Measurements from ENCODE around the gene GREB1L. TPM values are rescaled to one million over a fixed set of nuclear protein-coding genes. Genes with fewer than 3 reads are reported as not detected.

GREB1L gene
- total RNA-seq, 4 donors from 2014 or later: 6.2 to 14.9 (median 10.4) TPM

DNA sequence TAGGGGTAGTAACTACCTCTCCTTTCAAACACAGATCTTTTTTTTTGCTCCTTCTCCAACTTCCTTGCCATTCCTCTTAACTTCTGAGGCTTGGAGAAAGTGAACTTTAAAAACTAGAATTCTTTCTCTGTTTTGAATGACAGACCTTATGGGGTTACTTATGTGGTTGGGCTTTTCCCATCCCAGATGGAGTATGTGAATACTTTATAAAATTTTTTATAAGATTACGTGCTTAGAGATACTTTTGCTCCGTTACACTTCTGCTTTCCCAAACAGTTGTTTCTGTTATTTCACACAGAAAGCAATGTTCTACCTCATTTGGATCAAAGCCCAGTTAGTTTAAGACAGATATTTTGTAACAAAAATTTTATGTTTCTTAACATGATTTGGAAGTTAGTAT is 20.2 kb downstream of the GREB1L start:
- Histone ChIP-seq H3K4me1 (no peaks in the 10 kb centered on the region), H3K4me3 (no peak overlapping the region), H3K36me3 (no peaks in the 10 kb centered on the region), H3K27ac (no peak overlapping the region), H3K27me3 (no peaks in the 10 kb centered on the region), H3K9me3 (no peaks in the 10 kb centered on the region)
- 42 to 78% methylated on average over 2 of the region's 2 CpGs for WGBS, 2 donors (ENCODE audit: low coverage in 1 of 2)
- TF ChIP-seq EP300 (IDR thresholded peaks at IDR 0.05): no peak
- TF ChIP-seq, protein P1, sequence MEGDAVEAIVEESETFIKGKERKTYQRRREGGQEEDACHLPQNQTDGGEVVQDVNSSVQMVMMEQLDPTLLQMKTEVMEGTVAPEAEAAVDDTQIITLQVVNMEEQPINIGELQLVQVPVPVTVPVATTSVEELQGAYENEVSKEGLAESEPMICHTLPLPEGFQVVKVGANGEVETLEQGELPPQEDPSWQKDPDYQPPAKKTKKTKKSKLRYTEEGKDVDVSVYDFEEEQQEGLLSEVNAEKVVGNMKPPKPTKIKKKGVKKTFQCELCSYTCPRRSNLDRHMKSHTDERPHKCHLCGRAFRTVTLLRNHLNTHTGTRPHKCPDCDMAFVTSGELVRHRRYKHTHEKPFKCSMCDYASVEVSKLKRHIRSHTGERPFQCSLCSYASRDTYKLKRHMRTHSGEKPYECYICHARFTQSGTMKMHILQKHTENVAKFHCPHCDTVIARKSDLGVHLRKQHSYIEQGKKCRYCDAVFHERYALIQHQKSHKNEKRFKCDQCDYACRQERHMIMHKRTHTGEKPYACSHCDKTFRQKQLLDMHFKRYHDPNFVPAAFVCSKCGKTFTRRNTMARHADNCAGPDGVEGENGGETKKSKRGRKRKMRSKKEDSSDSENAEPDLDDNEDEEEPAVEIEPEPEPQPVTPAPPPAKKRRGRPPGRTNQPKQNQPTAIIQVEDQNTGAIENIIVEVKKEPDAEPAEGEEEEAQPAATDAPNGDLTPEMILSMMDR (IDR thresholded peaks at IDR 0.05): no peak
- no peak for TF ChIP-seq POLR2AphosphoS5 (IDR thresholded peaks at IDR 0.05)
- ATAC-seq: no peak

DNA sequence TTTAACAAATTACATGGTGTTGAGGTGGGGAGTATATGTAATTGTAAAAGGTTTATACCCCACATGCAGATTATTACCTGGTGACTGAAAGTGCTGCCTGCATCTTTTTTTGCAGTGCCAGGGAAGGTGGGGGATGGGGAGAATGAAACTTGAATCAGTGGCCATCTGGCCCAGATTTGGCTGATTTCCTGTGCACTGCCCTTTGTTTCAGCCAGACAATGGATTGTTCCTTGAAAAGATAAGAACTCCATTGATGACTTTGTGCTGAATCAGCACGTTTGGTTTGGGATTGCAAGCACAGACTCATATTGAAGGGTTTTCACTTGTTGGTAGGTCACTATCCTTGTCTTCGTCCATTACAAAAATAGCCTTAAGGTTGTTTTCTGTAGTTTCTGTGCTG is 20.9 kb downstream of the GREB1L start:
- no peak for ATAC-seq
- Histone ChIP-seq H3K4me3 (no peak overlapping the region), H3K27me3 (no peaks in the 10 kb centered on the region), H3K9me3 (no peaks in the 10 kb centered on the region), H3K4me1 (no peaks in the 10 kb centered on the region), H3K36me3 (no peaks in the 10 kb centered on the region), H3K27ac (no peak overlapping the region)
- WGBS, 2 donors (ENCODE audit: low coverage in 1 of 2): 67 to 86% methylated on average over 2 of the region's 2 CpGs
- no peak for TF ChIP-seq POLR2AphosphoS5 (IDR thresholded peaks at IDR 0.05)
- TF ChIP-seq POLR2A (IDR thresholded peaks at IDR 0.05): no peak
- TF ChIP-seq EP300 (IDR thresholded peaks at IDR 0.05): no peak
- TF ChIP-seq, protein P1 (IDR thresholded peaks at IDR 0.05): no peak

DNA sequence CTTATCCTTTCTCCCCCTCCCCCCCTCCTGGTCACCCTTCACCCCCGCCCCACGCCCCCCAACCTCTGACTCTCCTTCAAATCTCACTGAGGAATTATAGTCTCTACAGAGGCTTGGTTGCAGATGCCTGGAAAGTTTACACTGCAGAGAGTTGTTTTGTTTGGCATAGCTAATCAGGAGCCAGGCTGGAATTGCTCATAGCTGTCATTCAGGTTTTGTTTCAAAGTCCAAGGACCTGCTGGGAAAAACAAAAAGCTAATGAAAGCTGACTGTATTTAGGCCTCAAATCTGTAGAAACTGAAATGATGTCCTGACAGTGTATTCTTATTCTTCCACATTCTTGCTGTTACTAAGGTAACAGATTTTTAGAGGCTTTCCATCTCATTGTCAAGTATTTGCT is 22.6 kb downstream of the GREB1L start:
- no peak for ATAC-seq
- TF ChIP-seq POLR2AphosphoS5 (IDR thresholded peaks at IDR 0.05) (no peak), POLR2A (IDR thresholded peaks at IDR 0.05) (no peak), EP300 (IDR thresholded peaks at IDR 0.05) (no peak)
- TF ChIP-seq, protein P1 (IDR thresholded peaks at IDR 0.05): no peak
- Histone ChIP-seq H3K9me3 (no peaks in the 10 kb centered on the region), H3K36me3 (no peaks in the 10 kb centered on the region), H3K27ac (no peak overlapping the region), H3K27me3 (no peaks in the 10 kb centered on the region), H3K4me1 (no peaks in the 10 kb centered on the region), H3K4me3 (no peak overlapping the region)
- 13 to 80% methylated on average over 2 of the region's 2 CpGs for whole genome bisulfite sequencing, 2 donors (ENCODE audit: low coverage in 1 of 2)

DNA sequence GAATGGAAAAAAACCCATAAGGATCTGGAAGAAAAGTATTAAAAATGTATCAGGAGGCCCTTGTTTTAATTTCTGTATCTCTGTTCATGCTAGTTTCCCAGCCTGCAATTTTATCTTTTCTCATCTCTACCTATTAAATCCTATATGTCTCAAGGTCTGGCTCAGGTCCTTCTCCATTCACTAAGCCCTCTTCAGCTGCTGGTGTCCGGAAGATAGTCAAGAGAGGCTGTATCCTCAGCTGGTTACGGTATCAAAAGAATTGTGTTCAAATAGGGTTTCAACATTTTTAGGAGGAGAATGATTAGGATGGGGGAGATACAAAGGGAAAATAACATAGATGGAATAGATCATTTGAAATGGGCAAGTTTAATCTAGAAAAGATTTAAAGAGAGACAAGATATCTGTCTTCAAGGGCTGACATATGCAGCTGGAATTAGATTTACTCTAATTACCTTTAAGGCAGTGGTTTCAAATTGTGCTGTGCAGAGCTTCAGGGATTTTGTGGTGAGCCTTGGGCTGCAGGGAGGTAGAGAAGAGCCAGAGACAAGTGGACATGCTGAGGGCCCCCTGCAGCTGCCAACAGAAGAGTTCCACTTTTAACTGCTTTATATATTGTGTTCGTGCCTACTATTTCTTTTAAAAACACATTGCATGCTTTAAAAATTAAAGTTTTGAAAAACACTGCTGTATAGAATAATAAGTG is 24.1 kb downstream of the GREB1L start:
- no peak for ATAC-seq
- H3K4me3 ChIP-seq: no peak overlapping the region
- WGBS, 2 donors (ENCODE audit: low coverage in 1 of 2): 95 to 96% methylated on average over 3 of the region's 3 CpGs
- H3K4me1 ChIP-seq: no peaks in the 10 kb centered on the region
- no peaks in the 10 kb centered on the region for H3K9me3 ChIP-seq
- H3K36me3 ChIP-seq: no peaks in the 10 kb centered on the region
- H3K27me3 ChIP-seq: no peaks in the 10 kb centered on the region
- TF ChIP-seq, protein P1 (IDR thresholded peaks at IDR 0.05): no peak
- TF ChIP-seq EP300 (IDR thresholded peaks at IDR 0.05): no peak
- no peak for TF ChIP-seq POLR2A (IDR thresholded peaks at IDR 0.05)
- TF ChIP-seq POLR2AphosphoS5 (IDR thresholded peaks at IDR 0.05): no peak
- H3K27ac ChIP-seq: no peak overlapping the region

DNA sequence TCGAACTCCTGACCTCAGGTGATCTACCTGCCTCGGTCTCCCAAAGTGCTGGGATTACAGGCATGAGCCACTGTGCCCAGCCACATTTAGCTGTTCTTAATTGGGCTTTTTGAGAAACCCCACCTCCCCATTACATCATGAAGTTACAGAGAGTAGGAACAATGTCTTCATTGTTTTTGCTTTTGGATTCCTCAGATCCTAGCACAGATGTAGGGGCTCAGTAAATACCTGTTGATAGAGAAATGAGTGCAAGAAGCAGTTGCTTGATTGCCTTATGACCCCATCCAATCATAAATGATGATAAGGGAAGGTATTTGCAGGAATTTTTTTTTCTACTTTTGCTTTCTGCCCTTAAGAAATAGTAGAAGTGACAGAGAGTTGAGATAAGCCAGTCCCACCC is 25.4 kb downstream of the GREB1L start:
- Histone ChIP-seq H3K27me3 (no peaks in the 10 kb centered on the region), H3K36me3 (no peaks in the 10 kb centered on the region), H3K4me1 (no peaks in the 10 kb centered on the region), H3K4me3 (no peak overlapping the region), H3K9me3 (no peaks in the 10 kb centered on the region), H3K27ac (no peak overlapping the region)
- no CpG with 5 or more reads among the region's 2 CpGs for WGBS, 2 donors (ENCODE audit: low coverage in 1 of 2)
- TF ChIP-seq EP300 (IDR thresholded peaks at IDR 0.05): no peak
- TF ChIP-seq, protein P1 (IDR thresholded peaks at IDR 0.05): no peak
- no peak for TF ChIP-seq POLR2AphosphoS5 (IDR thresholded peaks at IDR 0.05)
- no peak for TF ChIP-seq POLR2A (IDR thresholded peaks at IDR 0.05)
- ATAC-seq: no peak
